ENCODE results near the gene HSPB7.
"Not testable (repeated sequence)": the region's sequence is repeated elsewhere in the genome, so short reads cannot be mapped to it uniquely, and the experiment has no call there.

Gene HSPB7

GRCh38 chr1:16050328-16050727, 32.5 kb upstream of the HSPB7 start:
- DNase-seq (ENCODE audit: low read depth in 2 of 2): no peak

GRCh38 chr1:16048573-16049189, 30.8 kb upstream of the HSPB7 start:
- DNase-seq (ENCODE audit: low read depth in 2 of 2): peak in 1 of 2 donors; percentile 17

GRCh38 chr1:16047791-16048475, 30.1 kb upstream of the HSPB7 start:
- no peak for DNase-seq (ENCODE audit: low read depth in 2 of 2)

GRCh38 chr1:16046842-16047241, 29.0 kb upstream of the HSPB7 start:
- no peak for DNase-seq (ENCODE audit: low read depth in 2 of 2)

- no peak for DNase-seq (ENCODE audit: low read depth in 2 of 2)
These were observed 26.1 kb upstream of the HSPB7 start for GRCh38 chr1:16043950-16044349.

- DNase-seq (ENCODE audit: low read depth in 2 of 2): no peak
These were observed 25.7 kb upstream of the HSPB7 start, which contains the start of gene CLCNKB for GRCh38 chr1:16043521-16043920. Gene CLCNKB, plus strand, starts transcription at chr1:16043782. Its CDS starts 711 bp downstream, at chr1:16044493.

- DNase-seq (ENCODE audit: low read depth in 2 of 2): not testable (repeated sequence)
These were observed 24.8 kb upstream of the HSPB7 start for GRCh38 chr1:16042654-16043053.

GRCh38 chr1:16042096-16042495, 24.3 kb upstream of the HSPB7 start:
- no peak for DNase-seq (ENCODE audit: low read depth in 2 of 2)

GRCh38 chr1:16041200-16041599, 23.4 kb upstream of the HSPB7 start:
- DNase-seq (ENCODE audit: low read depth in 2 of 2): no peak

- DNase-seq (ENCODE audit: low read depth in 2 of 2): not testable (repeated sequence)
These were observed 22.0 kb upstream of the HSPB7 start for GRCh38 chr1:16039871-16040270.

- DNase-seq (ENCODE audit: low read depth in 2 of 2): no peak
These were observed 20.7 kb upstream of the HSPB7 start for GRCh38 chr1:16038620-16038912.

- not testable (repeated sequence) for DNase-seq (ENCODE audit: low read depth in 2 of 2)
These were observed 18.6 kb upstream of the HSPB7 start for GRCh38 chr1:16036461-16036860.

- not testable (repeated sequence) for DNase-seq (ENCODE audit: low read depth in 2 of 2)
These were observed 15.3 kb upstream of the HSPB7 start for GRCh38 chr1:16033103-16033632.

- peak; percentile 33 to 47 for DNase-seq (ENCODE audit: low read depth in 2 of 2)
These were observed 14.7 kb upstream of the HSPB7 start for GRCh38 chr1:16032388-16033102.

GRCh38 chr1:16031551-16031950, 13.7 kb upstream of the HSPB7 start:
- no peak for DNase-seq (ENCODE audit: low read depth in 2 of 2)

GRCh38 chr1:16029288-16029687, 11.4 kb upstream of the HSPB7 start:
- DNase-seq (ENCODE audit: low read depth in 2 of 2): no peak

- DNase-seq (ENCODE audit: low read depth in 2 of 2): not testable (repeated sequence)
These were observed 11.1 kb upstream of the HSPB7 start for GRCh38 chr1:16029003-16029268.

GRCh38 chr1:16028237-16029002, 10.6 kb upstream of the HSPB7 start:
- DNase-seq (ENCODE audit: low read depth in 2 of 2): no peak

- peak; percentile 23 to 25 for DNase-seq (ENCODE audit: low read depth in 2 of 2)
These were observed 9.1 kb upstream of the HSPB7 start for GRCh38 chr1:16026723-16027484.

GRCh38 chr1:16026302-16026701, 8.5 kb upstream of the HSPB7 start:
- not testable (repeated sequence) for DNase-seq (ENCODE audit: low read depth in 2 of 2)

GRCh38 chr1:16023050-16023653, 5.3 kb upstream of the HSPB7 start:
- no peak for DNase-seq (ENCODE audit: low read depth in 2 of 2)

Measured in activated CD4-positive, alpha-beta T cell treated with anti-CD3 and anti-CD28 coated beads for 24 hours (primary cell).